Ascending aorta (tissue), 2 donors: ENCODE data around the gene C9orf85. TPM values are rescaled to one million over a fixed set of nuclear protein-coding genes. Genes with fewer than 3 reads are reported as not detected.

Experiments used
- DNase-seq, 2 donors: peaks; one replicate each; pipeline ENCODE4 v3.0.0-alpha.2; 2019; ENCODE audit warnings: low spot score in 2 of 2
- H3K27ac ChIP-seq, 2 donors: fragments of 200-600 bp; sonication (generic); one replicate each; pipeline ENCODE4 v1.5.1; 2016 to 2017; ENCODE audit warnings: mild to moderate bottlenecking in 1 of 2
- H3K27me3 ChIP-seq: fragments of 200-600 bp; sonication (generic); one replicate; pipeline ENCODE4 v1.5.1; 2017
- H3K36me3 ChIP-seq, 2 donors: fragments of 200-600 bp; sonication (generic); one replicate each; pipeline ENCODE4 v1.5.1; 2016
- H3K4me1 ChIP-seq, 2 donors: fragments of 200-600 bp; sonication (generic); one replicate each; pipeline ENCODE4 v1.5.1; 2016 to 2017; ENCODE audit warnings: mild to moderate bottlenecking in 1 of 2
- H3K4me3 ChIP-seq, 2 donors: fragments of 200-600 bp; sonication (generic); one replicate each; pipeline ENCODE4 v1.5.1; 2016 to 2017; ENCODE audit warnings: mild to moderate bottlenecking in 1 of 2
- H3K9me3 ChIP-seq, 2 donors: fragments of 200-600 bp; sonication (generic); one replicate each; pipeline ENCODE4 v1.5.1; 2016
- intact Hi-C: fragments of 100-400 bp; cut with DNase I; formaldehyde crosslinking; loops from one replicate; pipeline ENCODE4 v1.15.1; 2023
- total RNA-seq: library from RNA; depleted of rRNA; stranded (reverse); fragments of >200 nt; gene quantifications from one replicate; pipeline ENCODE4 v1.1.0, GENCODE V29; 2016
- TF ChIP-seq, protein P1 (sequence below), 3 experiments: fragments of 200-600 bp in 2 of 3; fragments of 450-650 bp in 1 of 3; sonication (generic) in 2 of 3; IDR thresholded peaks; one replicate each; pipeline ENCODE4 v1.5.1; 2016 to 2019; ENCODE audit warnings: antibody characterized with exemption in 3 of 3, mild to moderate bottlenecking in 1 of 3, moderate library complexity in 1 of 3

Gene C9orf85
- total RNA-seq, 1 donor from 2014 or later = 2.6 TPM

GRCh38 chr9:71916834-71917534 is 5.5 kb downstream of the C9orf85 start:
- no peaks in the 10 kb centered on the region for H3K27me3 ChIP-seq
- intact Hi-C loops = no loop called here
- H3K9me3 ChIP-seq = no peaks in the 10 kb centered on the region
- DNase-seq = no peak
- no peak overlapping the region for H3K4me3 ChIP-seq
- no peak overlapping the region for H3K27ac ChIP-seq
- H3K36me3 ChIP-seq = no peaks in the 10 kb centered on the region
- peaks cover 2 to 7% of the 10 kb centered on the region in 2 donors for H3K4me1 ChIP-seq
- TF ChIP-seq, protein P1, sequence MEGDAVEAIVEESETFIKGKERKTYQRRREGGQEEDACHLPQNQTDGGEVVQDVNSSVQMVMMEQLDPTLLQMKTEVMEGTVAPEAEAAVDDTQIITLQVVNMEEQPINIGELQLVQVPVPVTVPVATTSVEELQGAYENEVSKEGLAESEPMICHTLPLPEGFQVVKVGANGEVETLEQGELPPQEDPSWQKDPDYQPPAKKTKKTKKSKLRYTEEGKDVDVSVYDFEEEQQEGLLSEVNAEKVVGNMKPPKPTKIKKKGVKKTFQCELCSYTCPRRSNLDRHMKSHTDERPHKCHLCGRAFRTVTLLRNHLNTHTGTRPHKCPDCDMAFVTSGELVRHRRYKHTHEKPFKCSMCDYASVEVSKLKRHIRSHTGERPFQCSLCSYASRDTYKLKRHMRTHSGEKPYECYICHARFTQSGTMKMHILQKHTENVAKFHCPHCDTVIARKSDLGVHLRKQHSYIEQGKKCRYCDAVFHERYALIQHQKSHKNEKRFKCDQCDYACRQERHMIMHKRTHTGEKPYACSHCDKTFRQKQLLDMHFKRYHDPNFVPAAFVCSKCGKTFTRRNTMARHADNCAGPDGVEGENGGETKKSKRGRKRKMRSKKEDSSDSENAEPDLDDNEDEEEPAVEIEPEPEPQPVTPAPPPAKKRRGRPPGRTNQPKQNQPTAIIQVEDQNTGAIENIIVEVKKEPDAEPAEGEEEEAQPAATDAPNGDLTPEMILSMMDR (IDR thresholded peaks at IDR 0.05) = no peak

GRCh38 chr9:71918419-71918818 is 7.0 kb downstream of the C9orf85 start:
- Histone ChIP-seq H3K27ac (no peak overlapping the region), H3K4me3 (no peak overlapping the region), H3K36me3 (no peaks in the 10 kb centered on the region), H3K4me1 (peaks cover 0 to 2% of the 10 kb centered on the region in 2 donors), H3K27me3 (no peaks in the 10 kb centered on the region), H3K9me3 (no peaks in the 10 kb centered on the region)
- intact Hi-C loops = no loop called here
- TF ChIP-seq, protein P1 (IDR thresholded peaks at IDR 0.05) = no peak
- DNase-seq = no peak

DNA sequence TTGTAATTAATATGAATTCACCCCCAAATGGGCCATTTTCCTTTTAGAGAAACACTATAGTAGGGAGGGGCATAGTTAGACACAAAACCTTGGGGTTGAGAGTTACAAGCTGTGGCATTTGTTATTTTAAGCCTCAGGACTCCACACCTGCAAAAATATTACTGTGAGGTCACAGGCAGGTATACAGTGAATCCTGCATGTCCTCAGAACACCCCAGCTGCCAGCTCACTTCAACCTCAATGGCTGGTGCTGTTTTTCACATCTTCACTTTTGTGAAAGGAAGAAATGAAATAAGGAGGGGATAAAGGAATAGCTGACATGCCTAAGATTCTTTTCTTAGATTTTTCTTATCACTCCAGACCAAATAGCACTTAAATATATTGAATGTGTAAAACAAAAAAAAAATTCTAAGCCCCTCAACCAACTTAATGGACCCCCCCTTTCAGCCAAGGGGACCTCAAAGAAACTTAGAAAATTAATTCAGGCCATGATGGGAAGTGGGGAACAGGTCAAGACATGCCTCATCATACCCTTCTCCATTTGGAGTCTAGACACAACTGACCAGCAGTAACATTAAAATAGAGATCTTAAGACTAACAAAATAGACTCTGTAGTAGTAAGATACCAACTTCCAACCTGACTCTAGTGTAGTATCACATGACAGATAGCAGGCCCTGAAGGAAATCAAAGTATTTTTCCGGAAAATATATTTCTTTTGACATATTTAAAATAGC is 9.2 kb downstream of the C9orf85 start:
- Histone ChIP-seq H3K27ac (peak overlapping the region in 1 of 2 donors; percentile 42), H3K9me3 (no peaks in the 10 kb centered on the region), H3K27me3 (no peaks in the 10 kb centered on the region), H3K4me3 (no peak overlapping the region), H3K4me1 (peaks cover 0 to 7% of the 10 kb centered on the region in 2 donors), H3K36me3 (no peaks in the 10 kb centered on the region)
- no peak for DNase-seq
- intact Hi-C loops = no loop called here
- TF ChIP-seq, protein P1 (IDR thresholded peaks at IDR 0.05) = no peak

- TF ChIP-seq, protein P1 (IDR thresholded peaks at IDR 0.05) = no peak
Observed at GRCh38 chr9:71921190-71921814, 9.9 kb downstream of the C9orf85 start.

GRCh38 chr9:71924576-71924975 is 13.1 kb downstream of the C9orf85 start:
- TF ChIP-seq, protein P1 (IDR thresholded peaks at IDR 0.05) = no peak
- H3K4me1 ChIP-seq = peaks cover 0 to 7% of the 10 kb centered on the region in 2 donors
- H3K27me3 ChIP-seq = no peaks in the 10 kb centered on the region
- H3K4me3 ChIP-seq = no peak overlapping the region
- DNase-seq = no peak
- H3K9me3 ChIP-seq = no peaks in the 10 kb centered on the region
- intact Hi-C loops = no loop called here
- no peaks in the 10 kb centered on the region for H3K36me3 ChIP-seq
- H3K27ac ChIP-seq = peak overlapping the region; percentile 62 to 69

More at GRCh38 chr9:71921190-71921814, 9.9 kb downstream of the C9orf85 start:
- Histone ChIP-seq H3K9me3 (no peaks in the 10 kb centered on the region), H3K4me3 (no peak overlapping the region), H3K27ac (peak overlapping the region in 1 of 2 donors; percentile 42), H3K4me1 (peaks cover 0 to 7% of the 10 kb centered on the region in 2 donors), H3K36me3 (no peaks in the 10 kb centered on the region), H3K27me3 (no peaks in the 10 kb centered on the region)
- DNase-seq = no peak
- intact Hi-C loops = no loop called here
